ENCODE measurements around the gene DUSP15.

The DUSP15 gene

GRCh38 chr20:31894980-31895675, 24.8 kb upstream of the DUSP15 start:
- DNase-seq (ENCODE audit: low read depth), result peak; percentile 9

GRCh38 chr20:31890646-31891045, 20.3 kb upstream of the DUSP15 start:
- no peak for DNase-seq (ENCODE audit: low read depth)

GRCh38 chr20:31883829-31884228, 13.5 kb upstream of the DUSP15 start:
- DNase-seq (ENCODE audit: low read depth), result no peak

GRCh38 chr20:31881945-31882344, 11.6 kb upstream of the DUSP15 start:
- no peak for DNase-seq (ENCODE audit: low read depth)

GRCh38 chr20:31879143-31879987, 9.0 kb upstream of the DUSP15 start:
- DNase-seq (ENCODE audit: low read depth), result peak; percentile 82

- DNase-seq (ENCODE audit: low read depth), result no peak
These were observed 7.4 kb upstream of the DUSP15 start for GRCh38 chr20:31877684-31878083.

- no peak for DNase-seq (ENCODE audit: low read depth)
These were observed 5.3 kb upstream of the DUSP15 start for GRCh38 chr20:31875671-31876070.

- no peak for DNase-seq (ENCODE audit: low read depth)
These were observed 2.1 kb upstream of the DUSP15 start for GRCh38 chr20:31872406-31872805.

GRCh38 chr20:31871618-31871954, 1.3 kb upstream of the DUSP15 start:
- DNase-seq (ENCODE audit: low read depth), result no peak

GRCh38 chr20:31870726-31871617, 645 bp upstream of the DUSP15 start:
- no peak for DNase-seq (ENCODE audit: low read depth)

- no peak for DNase-seq (ENCODE audit: low read depth)
These were observed 720 bp downstream of the DUSP15 start for GRCh38 chr20:31869673-31869941.

- no peak for DNase-seq (ENCODE audit: low read depth)
These were observed 1.3 kb downstream of the DUSP15 start for GRCh38 chr20:31868853-31869672.

- DNase-seq (ENCODE audit: low read depth), result no peak
These were observed 4.1 kb downstream of the DUSP15 start for GRCh38 chr20:31866221-31866620.

GRCh38 chr20:31864521-31865400, 5.6 kb downstream of the DUSP15 start:
- DNase-seq (ENCODE audit: low read depth), result no peak

GRCh38 chr20:31863296-31864085, 6.8 kb downstream of the DUSP15 start:
- DNase-seq (ENCODE audit: low read depth), result no peak

- DNase-seq (ENCODE audit: low read depth), result no peak
These were observed 7.8 kb downstream of the DUSP15 start for GRCh38 chr20:31862506-31862905.

GRCh38 chr20:31862157-31862470, 8.2 kb downstream of the DUSP15 start:
- DNase-seq (ENCODE audit: low read depth), result no peak

- DNase-seq (ENCODE audit: low read depth), result no peak
These were observed 8.8 kb downstream of the DUSP15 start for GRCh38 chr20:31861385-31862156.

GRCh38 chr20:31861135-31861384, 9.3 kb downstream of the DUSP15 start:
- no peak for DNase-seq (ENCODE audit: low read depth)
